K562 (cell line): ENCODE measurements around the gene NBEAL1. TPM values are rescaled to one million over a fixed set of nuclear protein-coding genes. Genes with fewer than 3 reads are reported as not detected.

Experiments used
- AFF4 ChIP-seq: sonication (generic); formaldehyde crosslinking; IDR thresholded peaks from 2 replicates; pipeline ENCODE4 v1.8.0; 2023; ENCODE audit warnings: mild to moderate bottlenecking, missing genetic modification reagents
- CBFA2T2 ChIP-seq: fragments of 450-650 bp; conservative IDR thresholded peaks from 2 replicates; pipeline ENCODE4 v1.6.1; 2017; ENCODE audit warnings: mild to moderate bottlenecking
- ELF1 ChIP-seq: fragments of 200-800 bp; sonication (Bioruptor generic); IDR thresholded peaks from 2 replicates; pipeline ENCODE4 v1.6.1; 2016; ENCODE audit warnings: missing genetic modification characterization, missing compliant biosample characterization
- FOXJ2 ChIP-seq: fragments of 200-800 bp; sonication (Bioruptor generic); IDR thresholded peaks from 2 replicates; pipeline ENCODE4 v1.6.1; 2016; ENCODE audit warnings: missing genetic modification characterization, missing compliant biosample characterization
- HNRNPL ChIP-seq: fragments of 200-400 bp; formaldehyde crosslinking; IDR thresholded peaks from 2 replicates; pipeline ENCODE4 v1.6.1; 2017; ENCODE audit warnings: low read depth, mild to moderate bottlenecking, low read length
- KDM4B ChIP-seq, 2 experiments: fragments of 450-650 bp in 1 of 2; sonication (generic) in 1 of 2; IDR thresholded peaks; 2 replicates each; pipeline ENCODE4 v1.6.1; 2016 to 2017; ENCODE audit warnings: borderline replicate concordance in 2 of 2, antibody characterized with exemption in 1 of 2, low read depth in 1 of 2, mild to moderate bottlenecking in 1 of 2
- POLR2G ChIP-seq: fragments of 200-400 bp; formaldehyde crosslinking; IDR thresholded peaks from 2 replicates; pipeline ENCODE4 v1.6.1; 2017; ENCODE audit warnings: low read depth, mild to moderate bottlenecking, antibody characterized with exemption, low read length, moderate library complexity
- POLR2H ChIP-seq: IDR thresholded peaks from 2 replicates; pipeline ENCODE4 v1.6.1; 2016; ENCODE audit warnings: missing genetic modification characterization, low read depth, mild to moderate bottlenecking, control low read depth, missing compliant biosample characterization, moderate library complexity
- RREB1 ChIP-seq: fragments of 250-450 bp; sonication (Bioruptor Pico); IDR thresholded peaks from 2 replicates; pipeline ENCODE4 v1.4.0; 2020
- ZNF239 ChIP-seq: fragments of 250-450 bp; sonication (Bioruptor Pico); IDR thresholded peaks from 2 replicates; pipeline ENCODE4 v1.4.0; 2020; ENCODE audit warnings: mild to moderate bottlenecking
- ZNF589 ChIP-seq: fragments of 200-800 bp; sonication (Bioruptor generic); IDR thresholded peaks from 2 replicates; pipeline ENCODE4 v1.6.1; 2016; ENCODE audit warnings: low read depth, missing genetic modification characterization, missing compliant biosample characterization
- polyA plus RNA-seq, 8 experiments: library from polyadenylated mRNA; depleted of rRNA in 4 of 8; stranded (reverse) in 5 of 8; unstranded in 3 of 8; fragments of >200 nt; fragmentation: Nextera tagmentation in 2 of 8; fragmentation: Illumina TruSeq in 1 of 8; extraction: Ambion mirVana in 2 of 8; extraction: Trizol in 1 of 8; gene quantifications; 2 replicates each; pipeline versions ENCODE4 v1.2.1 to v1.2.3, GENCODE V29; 2011 to 2014; ENCODE audit warnings: inconsistent platforms in 1 of 8, missing spikeins in 1 of 8
- total RNA-seq, 7 experiments: library from RNA; depleted of rRNA in 6 of 7; stranded (reverse); fragments of >200 nt in 6 of 7; fragmentation: Illumina TruSeq in 2 of 7; extraction: Trizol in 2 of 7; gene quantifications; 2 replicates each; pipeline versions ENCODE4 v1.2.1 to v1.2.3, GENCODE V29; 2011 to 2021; ENCODE audit warnings: low replicate concordance in 1 of 7
- TF ChIP-seq, protein P1 (sequence below): sonication (generic); formaldehyde crosslinking; IDR thresholded peaks from 2 replicates; pipeline ENCODE4 v1.8.1; 2023; ENCODE audit warnings: mild to moderate bottlenecking, missing genetic modification reagents
- TF ChIP-seq, protein P2 (sequence below): sonication (generic); formaldehyde crosslinking; IDR thresholded peaks from 2 replicates; pipeline ENCODE4 v1.8.0; 2022; ENCODE audit warnings: missing genetic modification reagents, mild to moderate bottlenecking, borderline replicate concordance

Gene NBEAL1
- total and polyA plus RNA-seq, 9 of the 15 experiments (the other 6 are each of a cell fraction or from before 2014, with no cell fraction given): 2.1 to 13.5 (median 7.3) TPM

DNA sequence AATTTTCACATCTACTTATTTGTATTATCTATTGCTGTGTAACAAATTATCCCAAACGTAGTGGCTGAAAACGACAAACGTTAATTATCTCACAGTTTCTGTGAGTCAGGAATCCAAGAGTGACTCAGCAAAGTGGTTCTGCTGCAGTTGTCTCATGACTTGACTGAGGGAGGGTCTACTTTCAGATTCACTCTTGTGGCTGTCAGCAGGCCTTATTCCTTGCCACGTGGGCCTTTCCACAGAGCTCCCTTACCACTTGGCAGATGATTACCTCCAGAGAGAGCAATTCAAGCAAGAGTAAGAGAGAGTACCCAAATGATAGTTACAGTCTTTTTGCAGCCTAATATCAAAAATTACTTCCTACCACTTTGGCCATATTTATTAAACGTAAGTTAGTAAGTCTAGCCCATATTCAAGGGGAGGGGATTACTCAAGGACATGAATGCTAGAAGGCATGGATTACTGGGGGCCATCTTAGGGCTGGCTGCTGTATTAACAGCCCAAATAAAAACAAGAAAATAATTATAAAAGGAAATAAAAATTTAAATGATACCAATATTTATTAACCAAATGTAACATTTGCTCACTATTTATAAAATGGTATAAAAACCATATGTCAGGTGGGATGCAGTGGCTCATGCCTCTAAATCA is 48.7 kb upstream of the NBEAL1 start (continued):
- no peak for TF ChIP-seq AFF4 (CRISPR knock-in tag)
- TF ChIP-seq RREB1: no peak
- TF ChIP-seq KDM4B (IDR thresholded peaks at IDR 0.05; ENCODE audit: borderline replicate concordance in 2 of 2, low read depth in 1 of 2): no peak
- TF ChIP-seq, protein P1, sequence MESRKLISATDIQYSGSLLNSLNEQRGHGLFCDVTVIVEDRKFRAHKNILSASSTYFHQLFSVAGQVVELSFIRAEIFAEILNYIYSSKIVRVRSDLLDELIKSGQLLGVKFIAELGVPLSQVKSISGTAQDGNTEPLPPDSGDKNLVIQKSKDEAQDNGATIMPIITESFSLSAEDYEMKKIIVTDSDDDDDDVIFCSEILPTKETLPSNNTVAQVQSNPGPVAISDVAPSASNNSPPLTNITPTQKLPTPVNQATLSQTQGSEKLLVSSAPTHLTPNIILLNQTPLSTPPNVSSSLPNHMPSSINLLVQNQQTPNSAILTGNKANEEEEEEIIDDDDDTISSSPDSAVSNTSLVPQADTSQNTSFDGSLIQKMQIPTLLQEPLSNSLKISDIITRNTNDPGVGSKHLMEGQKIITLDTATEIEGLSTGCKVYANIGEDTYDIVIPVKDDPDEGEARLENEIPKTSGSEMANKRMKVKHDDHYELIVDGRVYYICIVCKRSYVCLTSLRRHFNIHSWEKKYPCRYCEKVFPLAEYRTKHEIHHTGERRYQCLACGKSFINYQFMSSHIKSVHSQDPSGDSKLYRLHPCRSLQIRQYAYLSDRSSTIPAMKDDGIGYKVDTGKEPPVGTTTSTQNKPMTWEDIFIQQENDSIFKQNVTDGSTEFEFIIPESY (CRISPR knock-in tag): no peak
- no peak for TF ChIP-seq POLR2G
- TF ChIP-seq HNRNPL: no peak
- no peak for TF ChIP-seq CBFA2T2
- TF ChIP-seq ZNF589 (CRISPR knock-in tag): no peak
- no peak for TF ChIP-seq POLR2H (tag)
- TF ChIP-seq FOXJ2 (tag): no peak
- TF ChIP-seq ELF1 (tag): no peak
- TF ChIP-seq ZNF239 (CRISPR knock-in tag): no peak
- TF ChIP-seq, protein P2, sequence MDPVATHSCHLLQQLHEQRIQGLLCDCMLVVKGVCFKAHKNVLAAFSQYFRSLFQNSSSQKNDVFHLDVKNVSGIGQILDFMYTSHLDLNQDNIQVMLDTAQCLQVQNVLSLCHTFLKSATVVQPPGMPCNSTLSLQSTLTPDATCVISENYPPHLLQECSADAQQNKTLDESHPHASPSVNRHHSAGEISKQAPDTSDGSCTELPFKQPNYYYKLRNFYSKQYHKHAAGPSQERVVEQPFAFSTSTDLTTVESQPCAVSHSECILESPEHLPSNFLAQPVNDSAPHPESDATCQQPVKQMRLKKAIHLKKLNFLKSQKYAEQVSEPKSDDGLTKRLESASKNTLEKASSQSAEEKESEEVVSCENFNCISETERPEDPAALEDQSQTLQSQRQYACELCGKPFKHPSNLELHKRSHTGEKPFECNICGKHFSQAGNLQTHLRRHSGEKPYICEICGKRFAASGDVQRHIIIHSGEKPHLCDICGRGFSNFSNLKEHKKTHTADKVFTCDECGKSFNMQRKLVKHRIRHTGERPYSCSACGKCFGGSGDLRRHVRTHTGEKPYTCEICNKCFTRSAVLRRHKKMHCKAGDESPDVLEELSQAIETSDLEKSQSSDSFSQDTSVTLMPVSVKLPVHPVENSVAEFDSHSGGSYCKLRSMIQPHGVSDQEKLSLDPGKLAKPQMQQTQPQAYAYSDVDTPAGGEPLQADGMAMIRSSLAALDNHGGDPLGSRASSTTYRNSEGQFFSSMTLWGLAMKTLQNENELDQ (CRISPR knock-in tag): no peak
